ENCODE measurements around the gene KRT84. TPM values are rescaled to one million over a fixed set of nuclear protein-coding genes. Genes with fewer than 3 reads are reported as not detected.
A peak's percentile ranks its signal among the peaks of the same experiment; 100 is the strongest.

KRT84 gene
- total RNA-seq, 1 donor from 2014 or later = not detected

GRCh38 chr12:52395761-52396434 lies 10.4 kb upstream of the KRT84 start:
- H3K4me3 ChIP-seq (ENCODE audit: low read depth, low read length) = no peak overlapping the region
- no peak for DNase-seq (ENCODE audit: low read depth)
- H3K36me3 ChIP-seq (ENCODE audit: control insufficient read depth, insufficient read depth, low read length) = no peaks in the 10 kb centered on the region
- H3K27me3 ChIP-seq (ENCODE audit: control insufficient read depth, insufficient read depth, low read length) = peaks cover 12% of the 10 kb centered on the region
- peak; percentile 27 for TF ChIP-seq CTCF (IDR thresholded peaks at IDR 0.05; ENCODE audit: insufficient read depth, low read length, poor library complexity, severe bottlenecking)

GRCh38 chr12:52394836-52395405 lies 9.5 kb upstream of the KRT84 start:
- Histone ChIP-seq H3K4me3 (ENCODE audit: low read depth, low read length) (no peak overlapping the region), H3K36me3 (ENCODE audit: control insufficient read depth, insufficient read depth, low read length) (no peaks in the 10 kb centered on the region)
- no peak for TF ChIP-seq CTCF (IDR thresholded peaks at IDR 0.05; ENCODE audit: insufficient read depth, low read length, poor library complexity, severe bottlenecking)

GRCh38 chr12:52392465-52393007 lies 7.1 kb upstream of the KRT84 start:
- Histone ChIP-seq H3K27me3 (ENCODE audit: control insufficient read depth, insufficient read depth, low read length) (peaks cover 17% of the 10 kb centered on the region), H3K36me3 (ENCODE audit: control insufficient read depth, insufficient read depth, low read length) (no peaks in the 10 kb centered on the region), H3K4me3 (ENCODE audit: low read depth, low read length) (no peak overlapping the region)
- DNase-seq (ENCODE audit: low read depth) = no peak
- no peak for TF ChIP-seq CTCF (IDR thresholded peaks at IDR 0.05; ENCODE audit: insufficient read depth, low read length, poor library complexity, severe bottlenecking)

More at GRCh38 chr12:52394836-52395405, 9.5 kb upstream of the KRT84 start:
- peaks cover 12% of the 10 kb centered on the region for H3K27me3 ChIP-seq (ENCODE audit: control insufficient read depth, insufficient read depth, low read length)
- DNase-seq (ENCODE audit: low read depth) = no peak

GRCh38 chr12:52391618-52392002 lies 6.2 kb upstream of the KRT84 start:
- Histone ChIP-seq H3K36me3 (ENCODE audit: control insufficient read depth, insufficient read depth, low read length) (no peaks in the 10 kb centered on the region), H3K27me3 (ENCODE audit: control insufficient read depth, insufficient read depth, low read length) (peaks cover 17% of the 10 kb centered on the region), H3K4me3 (ENCODE audit: low read depth, low read length) (no peak overlapping the region)
- DNase-seq (ENCODE audit: low read depth) = no peak
- no peak for TF ChIP-seq CTCF (IDR thresholded peaks at IDR 0.05; ENCODE audit: insufficient read depth, low read length, poor library complexity, severe bottlenecking)

- peak; percentile 56 for TF ChIP-seq CTCF (IDR thresholded peaks at IDR 0.05; ENCODE audit: insufficient read depth, low read length, poor library complexity, severe bottlenecking)
- Histone ChIP-seq H3K4me3 (ENCODE audit: low read depth, low read length) (no peak overlapping the region), H3K36me3 (ENCODE audit: control insufficient read depth, insufficient read depth, low read length) (no peaks in the 10 kb centered on the region), H3K27me3 (ENCODE audit: control insufficient read depth, insufficient read depth, low read length) (peaks cover 17% of the 10 kb centered on the region)
- DNase-seq (ENCODE audit: low read depth) = no peak
Measured at GRCh38 chr12:52390739-52391617, 5.5 kb upstream of the KRT84 start.

All from kidney epithelial cell (primary cell).